Activated CD4-positive, alpha-beta T cell treated with anti-CD3 and anti-CD28 coated beads for 1 hour (primary cell): Measurements from ENCODE around the gene NUDT14.

Source experiments
- DNase-seq: peaks from one replicate; pipeline ENCODE4 v3.0.0-alpha.2; 2020

NUDT14 gene

DNA sequence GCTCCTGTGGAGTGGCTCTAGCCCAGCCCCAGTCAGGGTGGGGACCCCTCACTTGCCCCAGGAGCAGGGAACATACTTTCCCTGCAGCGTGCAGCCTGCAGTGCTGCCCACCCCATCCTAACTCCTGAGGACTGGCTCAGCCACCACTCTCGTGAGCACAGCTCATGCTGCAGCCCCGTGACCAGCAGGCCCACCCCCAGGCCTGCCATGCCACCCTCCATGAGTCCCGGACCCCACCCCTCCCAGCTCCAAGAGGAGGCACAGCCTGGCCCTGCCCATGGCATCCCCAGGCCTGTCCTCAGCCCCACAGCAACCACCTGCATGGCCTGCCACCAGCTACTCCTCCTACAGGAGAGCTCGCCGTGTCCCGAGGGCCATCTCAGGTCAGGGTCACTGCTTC is 8.6 kb downstream of the NUDT14 start:
- no peak for DNase-seq

DNA sequence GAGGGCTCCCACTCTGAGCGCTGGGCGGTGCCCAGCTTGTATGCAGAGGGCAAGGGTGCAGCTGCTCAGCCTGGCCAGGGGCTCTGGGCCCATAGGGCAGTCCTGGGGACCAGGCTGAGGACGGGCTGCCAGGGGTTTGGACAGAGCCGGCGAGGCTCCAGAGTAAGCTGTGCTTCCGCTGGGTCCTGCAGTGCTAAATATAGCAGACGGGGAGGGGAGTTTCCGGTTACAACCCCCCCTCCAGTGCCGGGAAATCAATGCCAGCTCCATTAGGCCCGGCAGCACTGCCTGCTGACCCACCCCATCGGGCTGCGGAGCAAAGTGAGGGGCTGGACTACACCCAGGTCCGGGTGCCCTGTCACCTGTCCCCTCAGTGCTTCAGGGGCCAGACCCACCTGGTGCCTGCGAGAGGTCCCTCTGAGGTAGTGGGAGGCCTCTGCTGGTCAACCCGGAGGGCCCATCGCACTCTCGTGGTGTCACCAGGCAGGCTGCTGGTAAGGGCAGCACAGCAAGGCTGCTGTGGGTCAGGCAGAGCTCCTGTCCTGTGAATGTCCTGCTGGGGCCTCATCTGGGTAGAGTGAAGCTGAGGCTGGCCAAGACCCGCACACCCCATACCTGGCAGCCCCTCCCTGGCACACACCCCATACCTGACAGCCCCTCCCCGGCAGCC is 10.0 kb downstream of the NUDT14 start:
- DNase-seq: no peak

DNA sequence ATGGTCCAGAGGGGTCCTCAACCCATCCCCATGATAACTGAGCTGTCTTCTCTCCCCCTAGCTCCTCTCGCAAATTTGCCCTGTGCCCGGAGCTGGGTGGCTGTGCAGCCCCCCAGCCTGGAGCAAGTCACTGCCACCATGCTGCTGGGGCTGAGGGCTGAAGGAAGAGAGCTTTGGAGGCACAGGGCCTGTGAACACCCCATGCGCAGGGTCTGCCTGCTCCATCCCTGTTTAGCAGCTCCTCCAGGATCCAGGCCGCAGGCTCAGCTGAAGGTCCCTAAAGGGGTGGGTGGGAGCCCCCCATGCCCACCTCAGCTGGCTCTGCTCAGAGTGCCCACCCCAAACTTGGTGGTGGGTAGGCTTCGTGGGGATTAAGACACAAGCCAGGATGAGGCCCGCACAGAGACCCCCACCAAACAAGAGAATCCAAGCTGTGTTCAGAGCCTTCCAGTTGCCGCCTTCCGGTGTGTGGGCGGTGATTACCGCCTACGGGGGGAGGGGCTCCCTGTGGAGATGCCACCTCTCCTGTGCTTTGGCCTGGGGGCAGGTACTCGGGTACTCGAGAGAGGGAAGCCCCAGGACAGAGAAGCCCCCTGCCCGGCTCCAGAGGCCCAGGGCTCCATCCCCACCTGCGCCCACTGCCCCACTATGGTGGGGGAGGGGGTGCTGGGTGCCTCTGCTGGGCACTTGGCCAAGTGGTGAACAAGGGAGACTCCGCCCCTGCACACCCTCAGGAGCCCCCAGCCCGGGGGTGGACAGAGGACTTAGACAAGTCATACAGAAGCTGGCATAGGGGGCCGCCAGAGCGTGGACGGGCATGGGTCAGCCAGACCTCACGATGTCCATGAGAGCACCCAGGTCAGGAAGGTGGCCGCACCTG is 11.1 kb downstream of the NUDT14 start:
- no peak for DNase-seq

DNA sequence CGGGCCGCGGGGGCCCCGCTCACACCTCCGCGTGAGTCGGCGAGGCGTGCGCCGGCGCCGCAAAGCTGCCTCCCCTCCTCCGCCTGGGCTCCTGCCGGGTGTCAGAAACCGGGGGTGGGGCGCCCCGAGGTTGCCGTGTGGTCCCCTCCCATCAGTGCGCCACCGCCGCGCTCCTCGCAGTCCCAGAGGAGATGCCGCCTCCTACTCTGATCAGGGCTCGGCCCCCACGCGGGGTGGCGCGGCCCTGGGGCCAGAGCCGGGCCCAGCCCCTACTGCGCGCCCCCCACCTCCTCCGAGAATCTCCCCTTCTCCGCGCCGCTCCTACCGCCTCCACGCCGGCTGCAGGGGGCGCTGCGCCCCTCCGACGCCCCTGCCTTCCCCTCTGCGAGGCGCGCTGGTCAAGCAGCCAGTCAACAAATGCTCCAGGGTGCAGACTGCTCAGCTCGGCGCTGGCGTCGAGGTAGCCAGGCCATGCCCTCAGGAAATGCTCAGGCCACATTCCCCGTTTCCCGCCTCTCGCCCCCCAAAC is 12.1 kb downstream of the NUDT14 start:
- no peak for DNase-seq

DNA sequence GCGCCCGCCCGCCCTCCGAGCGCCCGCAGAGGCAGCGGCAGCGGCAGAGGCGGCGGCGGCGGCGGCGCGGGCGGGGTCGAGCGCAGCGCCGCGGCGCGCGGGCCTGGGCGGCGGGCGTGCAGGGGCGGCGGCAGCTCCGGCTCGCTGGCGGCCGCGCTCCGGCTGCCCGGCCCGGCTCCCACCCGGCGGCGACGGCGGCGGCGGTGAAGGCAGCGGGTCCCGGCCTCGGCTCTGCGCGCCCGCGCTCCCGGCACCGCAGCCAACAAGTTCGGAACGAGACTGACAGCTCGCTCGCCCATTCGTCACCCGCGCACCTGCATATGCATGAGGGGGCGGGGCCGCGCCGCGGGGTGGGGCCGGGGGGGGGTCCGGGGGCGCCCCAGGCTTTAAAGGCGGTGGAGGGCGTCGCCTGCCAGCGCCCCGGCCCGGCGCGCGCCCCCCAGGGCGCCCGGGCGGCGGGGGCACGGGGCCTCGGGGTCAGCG is 12.6 kb downstream of the NUDT14 start, which contains the start of gene JAG2:
Gene JAG2, minus strand, starts transcription at position 281 of the 483 bp plus-strand sequence. CDS start 356 bp downstream, outside the sequence.
- DNase-seq: peak; percentile 45

DNA sequence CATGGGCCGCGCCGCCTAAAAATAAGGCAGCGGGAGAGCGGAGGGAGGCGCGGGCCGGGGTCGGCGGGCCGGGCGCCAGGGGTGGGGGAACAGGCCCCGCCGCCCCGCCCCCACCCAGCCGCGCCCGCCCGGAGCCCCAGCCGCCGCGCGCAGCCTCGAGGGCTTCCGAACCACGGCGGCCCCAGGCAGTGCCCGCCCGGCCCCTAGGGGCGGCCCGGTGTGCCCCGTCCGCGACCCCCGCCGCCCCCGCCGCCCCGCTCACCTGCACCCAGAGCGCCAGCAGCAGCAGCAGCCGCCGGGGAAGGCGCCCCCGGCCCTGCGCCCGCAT is 13.1 kb downstream of the NUDT14 start:
- no peak for DNase-seq

DNA sequence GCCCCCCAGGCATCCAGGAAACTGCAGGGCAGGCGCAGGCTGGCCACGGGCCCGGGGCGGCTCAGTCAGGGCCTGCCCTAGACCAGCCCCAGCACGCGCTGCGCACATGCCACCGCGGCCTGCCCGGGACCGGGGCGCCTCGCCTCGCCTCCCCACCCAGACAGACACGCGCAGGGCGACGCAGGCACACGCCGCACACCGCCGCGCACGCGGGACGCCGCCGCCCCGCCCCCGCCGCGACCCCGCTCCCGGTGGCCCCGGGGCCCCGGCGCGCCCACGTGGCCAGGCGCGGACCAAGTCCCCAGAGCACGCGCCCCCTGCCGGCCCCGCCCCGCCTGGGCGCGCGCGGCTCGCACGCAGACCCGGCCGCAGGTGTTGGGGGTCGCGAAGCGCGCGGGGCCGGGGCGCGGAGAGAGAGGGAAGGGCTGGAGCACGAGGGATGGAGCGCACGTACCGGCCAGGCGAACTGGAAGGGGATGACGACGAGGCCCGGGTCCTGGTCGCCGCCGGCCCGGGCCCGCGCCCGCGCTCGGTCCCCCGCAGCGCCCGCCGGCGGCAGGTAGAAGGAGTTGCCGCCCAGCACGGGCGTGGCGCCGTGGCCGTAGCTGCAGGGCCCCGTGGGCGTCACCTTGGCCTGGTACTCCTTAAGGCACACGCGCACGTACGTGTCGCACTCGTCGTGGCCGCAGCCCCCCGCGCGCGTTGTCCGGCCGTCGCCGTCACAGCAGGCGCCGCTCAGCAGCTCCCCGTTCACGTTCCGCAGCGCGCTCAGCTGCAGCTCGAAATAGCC is 13.6 kb downstream of the NUDT14 start:
- DNase-seq: no peak

DNA sequence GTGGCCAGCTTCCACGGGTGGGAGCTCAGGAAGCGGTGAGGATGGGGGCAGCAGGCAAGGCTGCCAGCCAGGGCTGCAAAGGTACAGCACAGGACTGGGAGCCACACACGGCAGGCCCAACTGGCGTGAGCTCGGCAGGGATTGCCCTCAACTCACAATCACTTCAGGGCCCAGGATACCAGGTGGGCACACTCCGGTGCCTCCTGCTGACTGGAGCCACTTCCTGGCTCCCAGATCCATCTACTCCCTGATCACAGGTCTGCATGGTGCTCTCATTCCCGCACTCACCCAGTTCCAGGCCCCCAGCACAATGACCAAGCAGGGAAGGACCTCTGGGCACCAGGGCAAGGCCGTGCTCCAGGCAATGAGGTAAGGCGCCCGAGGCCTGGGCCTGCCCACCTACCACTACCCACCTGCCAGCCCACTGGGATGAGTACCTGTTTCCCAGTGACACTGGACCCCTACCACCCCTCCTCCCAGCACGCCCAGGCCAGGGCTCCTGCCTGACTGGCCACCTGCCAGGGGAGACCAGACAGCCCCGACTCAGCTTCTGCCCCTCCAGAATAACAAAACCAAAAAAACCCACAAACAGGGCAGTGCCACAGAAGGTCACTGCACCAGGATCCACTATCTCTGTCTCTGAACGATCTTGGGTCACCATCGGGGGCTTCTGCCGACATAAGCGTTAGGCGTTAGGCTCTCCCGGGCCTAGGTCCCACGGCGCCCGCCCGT is 14.4 kb downstream of the NUDT14 start:
- DNase-seq: no peak

DNA sequence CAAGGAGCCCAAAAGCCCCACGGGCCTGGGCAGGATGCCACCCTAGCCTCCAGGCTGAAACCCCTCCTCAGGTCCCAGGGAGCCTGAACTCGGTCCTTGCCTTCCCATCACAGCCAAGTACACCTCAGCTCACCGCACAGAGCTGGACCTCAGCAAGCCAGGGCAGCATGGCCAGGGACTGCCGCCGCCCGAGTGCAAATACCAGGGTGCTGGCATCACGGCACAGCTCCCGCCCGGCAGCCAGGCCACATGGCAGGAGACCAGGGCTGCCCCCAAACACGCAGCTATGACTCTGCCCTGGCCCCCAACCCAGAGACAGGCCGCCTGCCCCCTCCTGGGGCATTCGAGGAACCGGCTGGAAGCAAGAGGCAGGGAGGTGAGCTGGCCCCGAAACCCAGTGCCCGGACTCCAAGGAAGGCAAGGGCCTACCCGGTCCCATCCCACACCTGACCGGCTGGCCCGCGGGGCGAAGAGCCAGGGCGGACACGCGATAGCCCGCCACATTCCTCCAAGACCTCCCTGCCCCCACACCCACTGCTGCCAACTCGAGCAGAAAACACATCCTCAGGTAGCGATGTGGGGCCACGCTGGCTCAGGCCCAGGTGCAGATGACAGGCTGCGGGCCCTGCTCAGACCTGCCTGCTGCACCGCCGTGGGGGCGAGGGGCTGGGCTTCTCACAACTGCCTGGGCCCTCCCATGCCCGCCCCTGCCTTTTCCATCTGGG is 15.2 kb downstream of the NUDT14 start:
- no peak for DNase-seq

DNA sequence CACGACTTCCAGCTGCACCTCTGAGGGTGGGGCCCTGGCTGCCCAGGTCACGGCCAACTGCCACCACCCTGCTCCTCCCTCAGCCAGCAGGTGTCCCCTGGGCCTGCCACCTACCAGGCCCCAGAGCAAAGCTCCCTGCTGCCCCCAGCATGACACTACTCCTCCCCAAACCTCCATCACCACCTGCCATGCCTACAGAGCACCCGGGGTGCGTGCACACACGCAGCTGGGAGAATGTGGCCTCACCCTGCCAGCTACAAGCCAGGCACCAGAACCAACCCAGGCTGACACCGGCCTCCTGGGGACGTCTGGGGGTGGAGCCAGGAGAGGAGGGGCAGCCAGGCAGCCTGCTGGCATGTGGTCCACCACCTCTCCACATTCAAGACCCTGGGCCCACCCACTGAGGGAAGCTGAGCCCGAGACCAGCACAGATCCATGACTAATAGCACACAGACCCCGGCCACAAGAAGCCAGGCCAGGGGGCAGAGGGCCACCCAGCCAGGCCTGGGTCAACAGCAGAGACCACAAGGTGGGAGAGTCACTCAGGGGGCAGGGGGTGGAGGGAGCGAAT is 15.9 kb downstream of the NUDT14 start:
- DNase-seq: no peak

DNA sequence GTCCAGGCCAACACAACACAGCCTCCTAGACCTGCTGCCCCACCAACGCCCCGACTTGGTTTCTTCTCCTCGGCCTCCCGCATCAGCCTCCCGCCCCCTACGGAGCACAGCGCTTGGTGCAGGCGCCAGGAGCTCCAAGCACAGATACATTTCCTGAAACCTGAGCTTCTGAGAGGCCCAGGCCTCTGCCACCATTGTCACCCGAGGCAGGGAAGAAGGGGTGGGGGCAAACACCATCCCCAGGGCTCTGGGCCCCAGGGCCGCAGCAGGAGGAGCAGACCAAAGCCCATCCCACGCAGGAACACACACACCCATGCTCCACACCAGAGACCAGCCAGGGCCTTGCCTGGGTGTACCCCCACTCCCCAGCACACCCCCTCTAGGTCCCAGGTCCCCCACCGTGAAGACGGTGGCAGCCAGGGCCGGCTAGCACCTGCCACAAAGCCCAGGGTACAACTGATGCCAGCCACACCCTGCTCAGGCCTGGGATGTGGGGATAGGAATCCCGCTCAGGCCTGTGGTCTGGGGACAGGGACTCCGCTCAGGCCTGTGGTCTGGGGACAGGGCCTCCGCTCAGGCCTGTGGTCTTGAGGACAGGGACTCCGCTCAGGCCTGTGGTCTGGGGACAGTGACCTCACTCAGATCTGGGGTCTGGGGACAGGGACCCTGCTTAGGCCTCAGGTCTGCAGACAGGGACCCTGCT is 17.9 kb downstream of the NUDT14 start:
- no peak for DNase-seq

DNA sequence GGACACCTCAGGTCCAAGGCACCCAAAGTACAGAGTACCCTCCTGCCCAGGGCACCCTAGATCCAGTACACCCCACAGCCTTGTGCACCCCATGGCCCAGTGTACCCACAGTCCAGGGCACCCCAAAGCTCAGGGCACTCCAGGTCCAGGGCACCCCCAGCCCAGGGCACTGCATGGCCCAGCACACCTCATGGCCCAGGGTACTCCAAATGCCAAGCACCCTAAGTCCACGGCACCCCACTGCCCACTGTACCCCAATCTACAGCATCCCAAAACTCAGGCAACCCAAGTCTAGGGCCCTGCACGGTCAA is 18.5 kb downstream of the NUDT14 start:
- no peak for DNase-seq

DNA sequence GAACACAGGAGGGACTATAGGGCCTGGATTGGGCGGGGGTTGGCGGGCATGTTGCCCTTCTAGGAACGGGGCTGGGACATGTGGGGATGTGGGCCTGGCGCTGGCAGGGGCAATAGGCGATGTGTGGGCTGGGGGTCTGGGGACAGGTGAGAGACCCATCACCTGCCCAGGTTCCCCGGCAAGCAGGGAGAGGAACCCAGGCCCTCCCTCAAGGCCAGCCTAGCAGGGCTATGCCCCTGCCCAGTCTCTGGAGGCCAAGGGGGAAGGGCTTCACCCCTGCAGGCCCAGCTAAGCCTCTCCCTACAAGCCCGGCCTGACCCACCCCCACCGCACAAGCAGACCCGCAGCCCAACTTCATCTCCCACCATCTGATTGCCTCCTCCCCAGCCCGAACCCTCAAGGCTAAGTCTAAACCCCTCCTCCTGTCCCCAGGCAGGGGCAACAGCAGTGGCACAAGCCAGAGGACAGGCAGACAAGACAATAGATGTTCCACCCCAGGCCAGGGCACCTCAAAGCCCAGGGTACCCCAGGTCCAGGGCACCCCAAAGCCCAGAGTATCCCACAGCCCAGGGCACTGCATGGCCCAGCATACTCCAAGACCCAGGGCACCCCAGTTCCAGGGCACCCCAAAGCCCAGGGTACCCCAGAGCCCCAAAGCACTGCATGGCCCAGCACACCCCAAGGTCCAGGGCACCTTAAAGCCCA is 19.0 kb downstream of the NUDT14 start:
- DNase-seq: no peak

DNA sequence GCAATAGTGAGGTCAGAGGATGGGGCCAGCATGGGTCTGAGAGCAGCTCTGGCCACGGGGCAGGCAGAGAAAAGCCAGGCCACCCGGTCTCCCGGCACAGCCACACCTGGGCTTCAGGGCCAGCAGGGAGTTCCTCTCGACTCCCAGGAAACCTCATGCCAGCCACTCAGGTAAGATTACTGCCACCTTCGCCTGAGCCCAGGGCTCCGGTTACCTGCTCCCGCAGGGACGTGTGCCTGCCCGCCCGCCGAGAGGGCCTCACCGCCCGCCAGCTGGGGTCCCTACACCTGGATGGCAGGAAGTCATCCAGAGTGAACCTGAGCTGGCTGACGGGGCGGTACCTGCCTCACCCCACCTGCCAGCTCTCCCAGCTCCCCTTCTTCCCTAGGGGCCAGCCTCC is 19.8 kb downstream of the NUDT14 start:
- no peak for DNase-seq

DNA sequence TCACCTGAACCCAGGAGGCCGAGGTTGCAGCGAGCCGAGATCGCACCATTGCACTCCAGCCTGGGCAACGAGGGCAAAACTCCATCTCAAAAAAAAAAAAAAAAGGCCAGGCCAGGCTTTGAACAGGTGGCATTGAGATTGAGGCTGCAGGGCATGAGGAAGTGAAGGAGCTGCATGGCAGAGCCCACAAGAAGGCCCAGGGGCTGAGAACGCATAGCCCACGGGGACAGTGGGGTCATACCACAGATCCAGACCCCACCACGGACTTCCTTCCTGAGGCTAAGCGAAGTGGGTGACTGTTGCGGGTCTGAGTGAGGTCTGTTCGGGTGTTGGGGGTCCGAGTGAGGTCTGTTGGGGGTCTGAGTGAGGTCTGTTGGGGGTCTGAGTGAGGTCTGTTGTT is 20.3 kb downstream of the NUDT14 start:
- no peak for DNase-seq

DNA sequence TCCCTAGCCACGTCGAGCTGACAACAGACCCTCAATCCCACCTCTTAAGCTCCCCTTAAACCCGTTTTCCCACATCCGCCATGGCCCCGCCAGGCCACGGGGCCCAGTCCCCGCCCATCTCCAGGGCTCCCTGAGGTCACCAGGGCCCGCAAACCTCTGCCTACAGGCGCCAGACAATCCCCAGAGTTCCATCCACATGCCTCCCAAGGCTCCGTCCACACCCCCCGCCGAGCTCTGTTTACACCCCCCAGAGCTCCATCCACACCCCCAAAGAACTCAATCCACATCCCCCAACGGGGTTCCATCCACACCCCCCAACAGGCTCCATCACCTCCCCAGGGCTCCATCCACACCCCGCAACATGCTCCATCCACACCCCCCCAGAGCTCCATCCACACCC is 21.8 kb downstream of the NUDT14 start:
- no peak for DNase-seq

DNA sequence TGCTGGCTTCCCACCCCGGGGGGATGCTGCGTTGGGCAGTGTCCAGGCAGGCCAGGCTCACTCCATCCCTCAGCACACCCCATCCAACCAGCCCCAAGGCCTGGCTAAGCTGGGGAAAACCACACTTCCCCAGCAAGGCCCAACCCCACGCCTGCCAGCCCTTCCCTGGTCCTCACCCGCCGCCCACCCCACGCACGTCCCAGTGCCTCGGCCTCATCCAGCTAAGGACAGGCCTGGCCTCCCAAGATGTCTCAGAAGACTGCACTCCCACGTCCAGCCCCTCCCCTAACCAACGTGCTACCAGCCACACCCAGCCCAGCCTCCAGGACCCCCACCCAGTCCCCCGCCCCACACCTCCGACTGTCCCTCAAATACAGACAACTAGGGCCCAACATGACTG is 22.3 kb downstream of the NUDT14 start:
- DNase-seq: no peak

DNA sequence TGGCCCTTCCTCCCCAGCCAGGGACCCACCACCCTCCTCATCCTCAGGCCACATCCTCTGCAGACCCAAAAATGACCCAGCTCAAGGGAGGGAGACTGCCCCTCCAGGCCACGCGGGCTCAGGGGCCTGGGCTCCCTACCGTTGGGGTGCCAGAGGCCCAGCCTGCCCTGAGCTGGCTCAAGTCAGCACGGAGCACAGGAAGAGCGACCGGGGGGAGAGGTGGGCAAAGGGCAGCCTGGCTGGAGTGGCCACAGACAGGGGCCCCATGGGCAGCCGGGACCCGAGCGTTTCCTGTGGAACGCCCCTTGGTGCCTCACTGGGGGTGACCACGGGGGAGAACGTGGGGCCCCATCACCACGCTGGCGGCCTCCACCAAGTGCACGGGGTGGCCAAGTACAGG is 23.2 kb downstream of the NUDT14 start:
- DNase-seq: no peak

DNA sequence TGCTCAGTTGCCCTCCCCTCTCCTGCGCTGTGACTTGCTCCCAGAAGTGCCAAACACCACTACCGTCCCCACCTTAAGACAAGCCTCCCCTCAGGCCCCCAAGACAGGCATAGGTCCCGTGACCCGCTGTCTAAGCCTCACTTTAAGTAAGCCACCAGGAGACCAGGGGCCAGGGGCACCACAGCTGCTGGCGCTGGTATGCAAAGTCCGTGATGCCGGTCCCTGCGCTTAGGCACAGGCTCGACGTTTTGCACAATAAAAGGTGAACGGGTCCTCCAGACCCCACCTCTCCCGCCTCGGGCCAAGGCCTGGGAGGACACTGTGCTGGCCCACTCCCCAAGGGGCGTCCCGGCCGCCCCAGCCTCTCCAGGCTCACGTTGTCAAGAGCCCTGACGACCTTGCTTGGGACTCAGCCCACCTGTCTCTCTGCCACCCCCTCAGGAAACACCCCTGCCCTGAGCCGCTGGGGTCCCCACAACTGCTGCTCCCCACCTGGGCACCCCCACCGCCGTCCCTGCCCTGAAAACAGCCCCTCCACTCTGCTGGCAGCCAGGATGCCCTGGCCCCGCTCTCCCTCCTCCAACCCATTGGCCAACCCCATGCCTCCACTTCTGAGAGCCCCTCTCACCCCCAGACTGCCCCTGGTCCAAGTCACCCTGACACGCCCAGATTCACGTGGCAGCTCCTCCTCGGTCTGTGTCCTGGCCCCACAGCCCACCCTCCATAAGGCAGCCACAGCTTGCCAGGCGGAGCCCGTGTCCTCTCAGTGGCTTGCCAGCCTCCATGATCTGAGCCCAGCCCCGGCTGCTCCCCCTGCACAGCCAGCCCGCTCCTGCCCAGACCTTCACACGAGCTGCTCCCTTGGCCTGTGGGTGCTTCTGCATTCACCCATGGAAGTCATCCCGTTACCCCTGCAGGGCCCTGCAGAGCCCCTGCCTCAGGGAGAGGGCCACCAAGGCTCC is 24.4 kb downstream of the NUDT14 start:
- DNase-seq: no peak
